Coronary artery (tissue), 2 donors: ENCODE results near the gene TARS1.
A peak's percentile ranks its signal among the peaks of the same experiment; 100 is the strongest.
"Not testable (repeated sequence)": the region's sequence is repeated elsewhere in the genome, so short reads cannot be mapped to it uniquely, and the experiment has no call there.

Experiments
- DNase-seq: peaks from one replicate; pipeline ENCODE4 v3.0.0-alpha.2; 2017; ENCODE audit warnings: low spot score
- H3K27ac ChIP-seq, 2 donors: fragments of 200-600 bp; sonication (generic); one replicate each; pipeline ENCODE4 v1.5.1; 2016 to 2019
- H3K4me3 ChIP-seq: fragments of 200-600 bp; sonication (generic); 2 replicates; pipeline ENCODE4 v1.5.1; 2016; ENCODE audit warnings: mild to moderate bottlenecking, moderate library complexity
- CTCF ChIP-seq: fragments of 200-600 bp; sonication (generic); IDR thresholded peaks from one replicate; pipeline ENCODE4 v1.5.1; 2019; ENCODE audit warnings: antibody characterized with exemption

TARS1 gene

DNA sequence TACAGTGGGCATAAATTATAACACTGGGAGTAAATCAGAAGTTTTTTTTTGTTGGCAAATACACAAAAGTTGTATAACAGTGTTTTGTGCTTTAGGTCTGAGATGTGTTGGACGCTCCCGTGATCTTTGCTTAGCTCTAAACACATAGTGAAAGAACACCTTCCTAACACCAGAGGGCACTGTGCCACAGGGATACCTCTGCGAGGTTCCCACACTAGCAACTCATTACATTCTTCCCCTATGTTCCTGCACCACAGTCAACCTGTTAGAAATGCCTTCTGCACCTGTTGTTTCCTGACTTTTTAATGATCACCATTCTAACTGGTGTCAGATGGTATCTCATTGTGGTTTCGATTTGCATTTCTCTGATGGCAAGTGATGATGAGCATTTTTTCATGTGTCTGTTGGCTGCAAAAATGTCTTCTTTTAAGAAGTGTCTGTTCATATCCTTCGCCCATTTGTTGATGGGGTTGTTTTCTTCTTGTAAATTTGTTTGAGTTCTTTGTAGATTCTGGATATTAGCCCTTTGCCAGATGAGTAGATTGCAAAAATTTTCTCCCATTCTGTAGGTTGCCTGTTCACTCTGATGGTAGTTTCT, 4.8 kb upstream of the TARS1 start:
- peak; percentile 57 for TF ChIP-seq CTCF
- not testable (repeated sequence) for DNase-seq, H3K27ac ChIP-seq, H3K4me3 ChIP-seq

GRCh38 chr5:33438996-33439395, 1.8 kb upstream of the TARS1 start:
- TF ChIP-seq CTCF: no peak
- Histone ChIP-seq H3K27ac (no peak overlapping the region), H3K4me3 (peak overlapping the region; percentile 78)
- no peak for DNase-seq

- Histone ChIP-seq H3K4me3 (peak overlapping the region; percentile 78), H3K27ac (peak overlapping the region; percentile 89)
- TF ChIP-seq CTCF: no peak
- no peak for DNase-seq
These were observed 772 bp upstream of the TARS1 start for GRCh38 chr5:33439905-33440481.

DNA sequence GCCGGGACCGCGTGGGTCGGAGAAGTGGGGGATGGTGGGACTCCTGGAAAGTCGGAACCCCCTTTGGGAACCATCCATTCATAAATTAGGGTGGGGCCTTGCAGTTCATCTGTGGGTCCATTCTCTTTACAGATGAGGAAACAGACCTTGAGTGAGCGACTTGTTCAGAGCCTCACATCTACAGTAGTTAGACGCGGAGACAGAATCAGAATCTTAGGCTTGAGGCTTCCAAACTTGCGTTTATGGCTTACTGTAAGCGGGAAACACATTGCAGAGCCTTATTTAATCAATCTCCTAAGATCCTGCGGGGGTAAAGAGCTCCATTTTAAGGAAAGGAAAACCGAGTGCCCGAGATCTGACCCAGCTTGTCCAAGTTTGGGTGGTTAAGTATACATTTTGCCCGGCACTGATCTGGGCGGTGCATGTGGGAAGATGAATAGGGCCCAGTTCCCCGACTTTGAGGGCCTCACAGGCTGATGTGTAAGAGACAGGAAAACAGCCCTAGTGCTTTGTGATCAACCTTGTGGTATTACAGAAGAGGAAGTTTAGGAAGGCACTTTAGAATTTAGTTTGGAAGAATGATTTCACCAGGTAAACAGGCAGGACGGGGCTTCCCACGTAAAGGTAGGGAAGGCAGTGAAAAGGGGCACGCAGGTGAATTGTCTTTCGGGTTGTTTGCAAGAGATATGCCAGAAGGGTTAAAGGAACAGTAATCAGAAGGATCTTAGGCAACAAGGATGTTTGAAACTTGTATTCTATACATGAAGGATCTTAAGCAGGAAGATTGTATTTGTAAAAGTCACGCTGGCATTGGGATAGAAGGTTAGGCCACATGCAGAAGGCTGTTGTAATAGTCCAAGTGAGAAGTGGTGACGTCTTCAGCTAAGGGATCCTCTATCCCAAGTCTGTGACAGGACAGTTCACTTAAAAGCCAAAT, 744 bp downstream of the TARS1 start:
- peak overlapping the region; percentile 78 for H3K4me3 ChIP-seq
- no peak for DNase-seq
- peak overlapping the region; percentile 89 for H3K27ac ChIP-seq
- no peak for TF ChIP-seq CTCF

DNA sequence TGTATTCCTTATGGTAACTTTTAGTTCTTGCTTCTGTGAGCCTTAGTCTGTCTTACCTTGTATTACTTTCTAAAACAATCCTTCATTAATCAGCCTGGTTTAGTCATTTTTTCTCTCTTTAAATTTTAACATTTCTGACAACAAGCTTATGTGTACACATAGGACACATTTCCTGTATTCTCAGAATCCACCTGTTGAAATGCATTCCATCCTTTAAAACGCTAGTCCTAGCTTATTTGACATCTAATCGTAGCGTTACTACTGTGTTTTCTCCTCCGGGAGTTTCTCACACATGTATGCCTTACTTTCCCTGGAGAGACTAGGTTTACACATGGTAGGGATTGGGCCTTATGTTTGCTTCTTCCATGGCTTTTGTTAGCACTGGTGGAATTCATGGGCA, 3.8 kb downstream of the TARS1 start:
- Histone ChIP-seq H3K4me3 (no peak overlapping the region), H3K27ac (no peak overlapping the region)
- DNase-seq: no peak
- TF ChIP-seq CTCF: no peak

- no peak for TF ChIP-seq CTCF
- Histone ChIP-seq H3K27ac (no peak overlapping the region), H3K4me3 (no peak overlapping the region)
- DNase-seq: no peak
These were observed 5.0 kb downstream of the TARS1 start for GRCh38 chr5:33445798-33446197.
